Fibroblast of skin of left biceps (primary cell): ENCODE data around the gene GPR89B.
"Not testable (repeated sequence)": the region's sequence is repeated elsewhere in the genome, so short reads cannot be mapped to it uniquely, and the experiment has no call there.

Source experiments
- DNase-seq, 2 experiments: peaks; one replicate each; pipeline ENCODE4 v3.0.0-alpha.2; 2013; ENCODE audit warnings: low read depth in 2 of 2

Gene GPR89B

GRCh38 chr1:147928236-147929132 lies at the start of gene GPR89B:
Gene GPR89B, plus strand, starts transcription at chr1:147928420. Its CDS starts 117 bp downstream, at chr1:147928537.
- DNase-seq = peak; percentile 43 to 58

- DNase-seq = no peak
Observed at GRCh38 chr1:147879911-147880310, 48.3 kb upstream of the GPR89B start.

- DNase-seq = no peak
Observed at GRCh38 chr1:147882535-147882934, 45.7 kb upstream of the GPR89B start.

- DNase-seq = no peak
Observed at GRCh38 chr1:147890177-147890790, 37.9 kb upstream of the GPR89B start.

GRCh38 chr1:147891088-147891487 lies 37.1 kb upstream of the GPR89B start:
- DNase-seq = no peak

GRCh38 chr1:147892216-147892615 lies 36.0 kb upstream of the GPR89B start:
- no peak for DNase-seq

GRCh38 chr1:147892731-147893214 lies 35.4 kb upstream of the GPR89B start:
- peak; percentile 19 to 25 for DNase-seq

GRCh38 chr1:147895123-147895522 lies 33.1 kb upstream of the GPR89B start:
- DNase-seq = no peak

- DNase-seq = no peak
Observed at GRCh38 chr1:147897029-147897752, 31.0 kb upstream of the GPR89B start.

- no peak for DNase-seq
Observed at GRCh38 chr1:147897789-147898188, 30.4 kb upstream of the GPR89B start.

- DNase-seq = no peak
Observed at GRCh38 chr1:147902253-147902845, 25.9 kb upstream of the GPR89B start, which contains the start of gene GJA8. Gene GJA8, plus strand, starts transcription at chr1:147902795. Its CDS starts 5,161 bp downstream, at chr1:147907956.

GRCh38 chr1:147904726-147905125 lies 23.5 kb upstream of the GPR89B start:
- no peak for DNase-seq

- no peak for DNase-seq
Observed at GRCh38 chr1:147907786-147908509, 20.3 kb upstream of the GPR89B start.

GRCh38 chr1:147912553-147912952 lies 15.7 kb upstream of the GPR89B start:
- no peak for DNase-seq

GRCh38 chr1:147913362-147913942 lies 14.8 kb upstream of the GPR89B start:
- DNase-seq = no peak

GRCh38 chr1:147919896-147920295 lies 8.3 kb upstream of the GPR89B start:
- DNase-seq = no peak

GRCh38 chr1:147924813-147925212 lies 3.4 kb upstream of the GPR89B start:
- no peak for DNase-seq

GRCh38 chr1:147927215-147927614 lies 1.0 kb upstream of the GPR89B start:
- DNase-seq = not testable (repeated sequence)

- DNase-seq = not testable (repeated sequence)
Observed at GRCh38 chr1:147927689-147928088, 531 bp upstream of the GPR89B start.

GRCh38 chr1:147931137-147931536 lies 2.9 kb downstream of the GPR89B start:
- not testable (repeated sequence) for DNase-seq

GRCh38 chr1:147935296-147935695 lies 7.1 kb downstream of the GPR89B start:
- DNase-seq = not testable (repeated sequence)
